MM.1S (cell line): ENCODE data around the gene MYO9A.

Experiments
- DNase-seq: peaks from one replicate; pipeline ENCODE4 v3.0.0-alpha.2; 2015
- H2AFZ ChIP-seq: fragments of 300-600 bp; sonication (generic); 2 replicates; pipeline ENCODE4 v1.6.0; 2016; ENCODE audit warnings: antibody characterized with exemption, low read length
- H3F3A ChIP-seq: fragments of 300-600 bp; sonication (generic); 2 replicates; pipeline ENCODE4 v1.6.1; 2016; ENCODE audit warnings: mild to moderate bottlenecking, antibody characterized with exemption, low read length, moderate library complexity, mixed read lengths; ENCODE audit not compliant: insufficient read depth
- H3K27ac ChIP-seq: fragments of 300-600 bp; sonication (generic); 2 replicates; pipeline ENCODE4 v1.5.1; 2016; ENCODE audit warnings: mild to moderate bottlenecking, low read length
- H3K27me3 ChIP-seq: fragments of 300-600 bp; sonication (generic); replicated peaks from 2 replicates; pipeline ENCODE4 v1.6.0; 2016; ENCODE audit warnings: low read length; ENCODE audit not compliant: insufficient read depth
- H3K36me3 ChIP-seq: fragments of 300-600 bp; sonication (generic); replicated peaks from 2 replicates; pipeline ENCODE4 v1.6.1; 2016; ENCODE audit warnings: mild to moderate bottlenecking, low read length, mixed read lengths; ENCODE audit not compliant: insufficient read depth
- H3K4me1 ChIP-seq: fragments of 300-600 bp; sonication (generic); 2 replicates; pipeline ENCODE4 v1.6.1; 2016; ENCODE audit warnings: low read length, mixed read lengths
- H3K4me2 ChIP-seq: fragments of 300-600 bp; sonication (generic); 2 replicates; pipeline ENCODE4 v1.6.0; 2016; ENCODE audit warnings: low read depth, low read length
- H3K4me3 ChIP-seq: fragments of 300-600 bp; sonication (generic); 2 replicates; pipeline ENCODE4 v1.5.1; 2016; ENCODE audit warnings: low read length, mixed read lengths
- H3K79me2 ChIP-seq: fragments of 300-600 bp; sonication (generic); 2 replicates; pipeline ENCODE4 v1.6.1; 2016; ENCODE audit warnings: mixed run types, low read length, mixed read lengths
- H3K9ac ChIP-seq: fragments of 300-600 bp; sonication (generic); 2 replicates; pipeline ENCODE4 v1.6.1; 2016; ENCODE audit warnings: low read length, mixed read lengths
- H3K9me2 ChIP-seq: fragments of 300-600 bp; sonication (generic); replicated peaks from 2 replicates; pipeline ENCODE4 v1.6.1; 2016; ENCODE audit warnings: mild to moderate bottlenecking, low read length, mixed read lengths; ENCODE audit not compliant: insufficient read depth
- H3K9me3 ChIP-seq: fragments of 300-600 bp; sonication (generic); replicated peaks from 2 replicates; pipeline ENCODE4 v1.6.1; 2016; ENCODE audit warnings: mild to moderate bottlenecking, low read length, mixed read lengths; ENCODE audit not compliant: insufficient read depth
- H4K20me1 ChIP-seq: fragments of 300-600 bp; sonication (generic); 2 replicates; pipeline ENCODE4 v1.6.1; 2016; ENCODE audit warnings: mild to moderate bottlenecking, low read length, moderate library complexity, mixed read lengths; ENCODE audit not compliant: insufficient read depth
- EZH2 ChIP-seq: fragments of 300-600 bp; sonication (generic); optimal IDR thresholded peaks from 2 replicates; pipeline ENCODE3; 2017; ENCODE audit warnings: low read depth, mild to moderate bottlenecking, antibody characterized with exemption, low read length, mixed read lengths
- EZH2phosphoT487 ChIP-seq: fragments of 300-600 bp; sonication (generic); IDR thresholded peaks from 2 replicates; pipeline ENCODE4 v1.6.1; 2018; ENCODE audit warnings: antibody characterized with exemption, low read length
- TF ChIP-seq, protein P1 (sequence below): fragments of 300-600 bp; sonication (generic); IDR thresholded peaks from 2 replicates; pipeline ENCODE4 v1.5.1; 2016; ENCODE audit warnings: antibody characterized with exemption, low read length, mixed read lengths

The MYO9A gene

DNA sequence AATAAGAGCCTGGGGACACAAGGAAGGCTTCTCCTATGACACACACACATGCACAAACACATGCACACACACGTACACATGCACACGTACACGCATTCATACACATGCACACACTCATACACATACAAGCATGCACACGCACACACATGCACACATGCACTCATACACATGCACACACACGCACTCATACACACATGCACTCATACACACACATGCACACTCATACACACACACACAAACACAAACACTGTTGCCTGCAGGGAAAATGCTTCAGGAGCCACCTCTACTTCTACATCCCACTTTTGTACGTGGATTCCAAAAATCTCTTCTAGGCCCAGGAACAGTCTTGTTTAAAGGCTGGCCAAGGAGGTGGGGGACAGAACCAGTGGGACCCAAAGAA is 328.3 kb downstream of the MYO9A start:
- H3K4me3 ChIP-seq, result no peak overlapping the region
- no peaks in the 10 kb centered on the region for H4K20me1 ChIP-seq
- no peak overlapping the region for H2AFZ ChIP-seq
- H3K27ac ChIP-seq, result no peak overlapping the region
- no peaks in the 10 kb centered on the region for H3K4me1 ChIP-seq
- TF ChIP-seq, protein P1, sequence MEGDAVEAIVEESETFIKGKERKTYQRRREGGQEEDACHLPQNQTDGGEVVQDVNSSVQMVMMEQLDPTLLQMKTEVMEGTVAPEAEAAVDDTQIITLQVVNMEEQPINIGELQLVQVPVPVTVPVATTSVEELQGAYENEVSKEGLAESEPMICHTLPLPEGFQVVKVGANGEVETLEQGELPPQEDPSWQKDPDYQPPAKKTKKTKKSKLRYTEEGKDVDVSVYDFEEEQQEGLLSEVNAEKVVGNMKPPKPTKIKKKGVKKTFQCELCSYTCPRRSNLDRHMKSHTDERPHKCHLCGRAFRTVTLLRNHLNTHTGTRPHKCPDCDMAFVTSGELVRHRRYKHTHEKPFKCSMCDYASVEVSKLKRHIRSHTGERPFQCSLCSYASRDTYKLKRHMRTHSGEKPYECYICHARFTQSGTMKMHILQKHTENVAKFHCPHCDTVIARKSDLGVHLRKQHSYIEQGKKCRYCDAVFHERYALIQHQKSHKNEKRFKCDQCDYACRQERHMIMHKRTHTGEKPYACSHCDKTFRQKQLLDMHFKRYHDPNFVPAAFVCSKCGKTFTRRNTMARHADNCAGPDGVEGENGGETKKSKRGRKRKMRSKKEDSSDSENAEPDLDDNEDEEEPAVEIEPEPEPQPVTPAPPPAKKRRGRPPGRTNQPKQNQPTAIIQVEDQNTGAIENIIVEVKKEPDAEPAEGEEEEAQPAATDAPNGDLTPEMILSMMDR, result no peak
- no peak for TF ChIP-seq EZH2phosphoT487
- TF ChIP-seq EZH2, result no peak
- DNase-seq, result no peak
- H3K27me3 ChIP-seq, result no peaks in the 10 kb centered on the region
- no peak overlapping the region for H3K9ac ChIP-seq
- H3K9me3 ChIP-seq, result no peaks in the 10 kb centered on the region
- H3K79me2 ChIP-seq, result no peaks in the 10 kb centered on the region
- no peaks in the 10 kb centered on the region for H3K9me2 ChIP-seq
- no peaks in the 10 kb centered on the region for H3F3A ChIP-seq
- no peaks in the 10 kb centered on the region for H3K36me3 ChIP-seq
- H3K4me2 ChIP-seq, result no peak overlapping the region

DNA sequence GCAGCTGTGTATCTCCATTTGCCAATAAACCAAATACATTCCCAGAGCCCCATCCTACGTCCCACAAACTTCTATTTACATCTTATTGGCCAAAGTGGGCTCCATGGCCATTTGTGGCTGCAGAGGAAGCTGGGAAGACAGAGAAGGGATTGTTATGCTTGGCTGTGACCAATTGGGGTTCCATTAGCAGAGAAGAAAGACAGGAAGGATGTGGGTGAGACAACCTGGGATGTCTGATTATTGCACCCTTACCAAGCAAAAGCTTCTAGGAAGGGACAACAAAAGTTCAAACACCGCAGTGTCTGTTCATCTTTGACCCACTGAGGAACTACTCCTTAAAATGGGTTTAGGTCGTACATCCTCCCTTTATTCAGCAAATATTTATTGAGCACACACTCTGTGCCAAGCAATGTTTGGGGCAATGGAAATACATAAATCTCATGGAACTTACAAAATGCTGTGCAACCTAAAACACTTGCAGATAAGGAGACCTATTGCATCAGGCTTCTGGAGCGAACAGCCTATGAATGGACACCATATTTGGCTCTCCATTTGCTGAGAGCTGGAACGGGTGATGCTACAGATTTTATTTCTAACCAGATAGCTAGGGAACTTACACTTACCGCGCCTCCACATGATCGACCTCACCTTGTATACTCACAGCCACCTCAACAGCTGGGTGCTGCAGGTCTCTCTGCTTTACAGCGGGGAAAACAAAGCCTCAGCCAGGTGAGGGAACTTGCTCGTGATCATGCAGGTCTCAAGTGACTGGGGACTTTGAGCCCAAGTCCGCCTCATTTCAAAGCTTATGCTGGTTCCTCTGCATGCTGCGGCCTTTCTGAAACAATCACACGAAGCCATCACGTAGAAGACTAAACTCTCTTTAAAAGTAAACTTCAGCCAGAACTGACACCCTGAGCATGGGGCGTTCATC is 329.0 kb downstream of the MYO9A start:
- TF ChIP-seq EZH2 (no peak), EZH2phosphoT487 (no peak)
- TF ChIP-seq, protein P1, result no peak

DNA sequence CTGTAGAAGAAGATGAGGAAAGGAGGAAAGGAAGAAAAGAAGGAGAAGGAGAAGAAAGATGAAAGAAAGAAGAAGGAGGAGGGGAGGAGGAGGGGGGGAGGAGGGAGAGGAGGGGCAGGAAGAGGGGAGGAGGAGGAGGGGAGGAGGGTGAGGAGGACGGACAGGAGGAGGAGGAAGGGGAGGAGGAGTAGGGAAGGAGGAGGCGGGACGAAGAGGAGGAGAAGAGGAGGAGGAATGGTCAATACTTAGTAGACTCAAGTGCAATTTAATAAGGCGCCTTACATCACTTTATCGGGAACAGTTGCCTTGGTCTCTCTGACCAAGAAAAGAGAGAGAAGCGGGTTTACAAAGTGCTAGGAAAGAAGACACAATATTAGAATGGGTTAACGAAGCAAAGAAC is 331.3 kb downstream of the MYO9A start:
- no peaks in the 10 kb centered on the region for H3K9me3 ChIP-seq

More for the DNA sequence above, 329.0 kb downstream of the MYO9A start:
- H3K27ac ChIP-seq, result no peak overlapping the region
- H2AFZ ChIP-seq, result no peak overlapping the region
- no peak for DNase-seq
- H3K4me3 ChIP-seq, result no peak overlapping the region
- H3K4me2 ChIP-seq, result no peak overlapping the region
- H4K20me1 ChIP-seq, result no peaks in the 10 kb centered on the region
- no peaks in the 10 kb centered on the region for H3K36me3 ChIP-seq
- H3K79me2 ChIP-seq, result no peaks in the 10 kb centered on the region
- no peaks in the 10 kb centered on the region for H3F3A ChIP-seq
- H3K9me3 ChIP-seq, result no peaks in the 10 kb centered on the region
- H3K9me2 ChIP-seq, result no peaks in the 10 kb centered on the region
- H3K27me3 ChIP-seq, result no peaks in the 10 kb centered on the region
- no peak overlapping the region for H3K9ac ChIP-seq
- H3K4me1 ChIP-seq, result no peaks in the 10 kb centered on the region

More for the DNA sequence above, 331.3 kb downstream of the MYO9A start:
- Histone ChIP-seq H3K36me3 (no peaks in the 10 kb centered on the region), H3F3A (no peaks in the 10 kb centered on the region), H3K4me3 (no peak overlapping the region), H3K4me2 (no peak overlapping the region), H3K4me1 (no peaks in the 10 kb centered on the region), H3K27me3 (no peaks in the 10 kb centered on the region), H2AFZ (no peak overlapping the region), H3K9ac (no peak overlapping the region), H3K9me2 (no peaks in the 10 kb centered on the region), H4K20me1 (no peaks in the 10 kb centered on the region), H3K79me2 (no peaks in the 10 kb centered on the region), H3K27ac (no peak overlapping the region)
- TF ChIP-seq, protein P1, result no peak
- no peak for TF ChIP-seq EZH2
- TF ChIP-seq EZH2phosphoT487, result no peak
- DNase-seq, result no peak
